GM19455 (cell line): Measurements from ENCODE around the gene ETFDH.
"Not testable (repeated sequence)": the region's sequence is repeated elsewhere in the genome, so short reads cannot be mapped to it uniquely, and the experiment has no call there.

Source experiments
- ATAC-seq: cut with Tn5 transposase; IDR thresholded peaks from one replicate; pipeline ENCODE4 v1.9.1; 2021; ENCODE audit not compliant: unreplicated experiment

ETFDH gene

GRCh38 chr4:158750379-158750778 is 78.3 kb downstream of the ETFDH start:
- no peak for ATAC-seq

- ATAC-seq = no peak
These were observed 82.5 kb downstream of the ETFDH start for GRCh38 chr4:158754385-158755180.

DNA sequence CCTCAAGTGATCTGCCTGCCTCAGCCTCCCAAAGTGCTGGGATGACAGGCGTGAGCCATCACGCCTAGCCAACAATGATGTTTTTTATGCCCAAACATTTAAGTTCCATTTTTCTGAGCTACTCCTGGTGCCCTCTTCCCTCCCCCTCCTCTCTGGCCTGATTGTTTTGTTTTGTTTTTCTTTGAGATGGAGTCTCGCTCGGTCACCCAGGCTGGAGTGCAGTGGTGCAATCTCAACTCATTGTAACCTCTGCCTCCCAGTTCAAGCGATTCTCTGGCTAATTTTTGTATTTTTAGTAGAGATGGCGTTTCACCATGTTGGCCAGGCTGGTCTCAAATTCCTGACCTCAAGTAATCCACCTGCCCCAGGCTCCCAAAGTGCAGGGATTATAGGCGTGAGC is 83.7 kb downstream of the ETFDH start:
- ATAC-seq = not testable (repeated sequence)

DNA sequence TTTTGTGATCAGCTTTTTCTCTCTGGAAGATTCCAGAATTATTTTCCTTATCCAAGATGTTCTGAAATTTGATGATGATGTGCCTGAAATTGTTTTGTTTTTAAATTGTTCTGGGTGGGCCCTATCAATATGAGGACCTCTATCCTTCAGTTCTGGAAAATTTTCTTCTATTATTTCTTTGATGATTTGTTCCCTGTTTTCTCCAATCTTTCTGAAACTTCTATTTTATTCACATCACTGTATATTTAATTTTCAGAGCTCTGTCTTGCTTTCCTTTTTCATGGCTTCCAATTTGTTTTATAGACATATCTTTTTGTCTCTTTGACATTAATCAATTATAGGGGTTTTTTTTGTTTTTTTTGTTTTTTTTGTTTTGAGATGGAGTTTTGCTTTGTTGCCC is 84.5 kb downstream of the ETFDH start:
- no peak for ATAC-seq

GRCh38 chr4:158758142-158758541 is 86.0 kb downstream of the ETFDH start:
- ATAC-seq = no peak

GRCh38 chr4:158758703-158759102 is 86.6 kb downstream of the ETFDH start:
- no peak for ATAC-seq
